T47D (cell line): ENCODE measurements around the gene FMO2.

ENCODE experiments used
- DNase-seq, 2 experiments: peaks; one replicate each; pipeline versions ENCODE4 v3.0.0 to v3.0.0-alpha.2; 2011 to 2012; ENCODE audit warnings: low read depth in 1 of 2, low spot score in 1 of 2
- JUND ChIP-seq: IDR thresholded peaks from 2 replicates; pipeline ENCODE4 v1.6.1; 2012; ENCODE audit warnings: low read depth
- in situ Hi-C: cut with HindIII; loops from 2 replicates; pipeline ENCODE4 v1.10.0; 2016; ENCODE audit warnings: low sequenced_read_pairs, low pct_unique_long_range_greater_than_20kb

Gene FMO2, protein sequence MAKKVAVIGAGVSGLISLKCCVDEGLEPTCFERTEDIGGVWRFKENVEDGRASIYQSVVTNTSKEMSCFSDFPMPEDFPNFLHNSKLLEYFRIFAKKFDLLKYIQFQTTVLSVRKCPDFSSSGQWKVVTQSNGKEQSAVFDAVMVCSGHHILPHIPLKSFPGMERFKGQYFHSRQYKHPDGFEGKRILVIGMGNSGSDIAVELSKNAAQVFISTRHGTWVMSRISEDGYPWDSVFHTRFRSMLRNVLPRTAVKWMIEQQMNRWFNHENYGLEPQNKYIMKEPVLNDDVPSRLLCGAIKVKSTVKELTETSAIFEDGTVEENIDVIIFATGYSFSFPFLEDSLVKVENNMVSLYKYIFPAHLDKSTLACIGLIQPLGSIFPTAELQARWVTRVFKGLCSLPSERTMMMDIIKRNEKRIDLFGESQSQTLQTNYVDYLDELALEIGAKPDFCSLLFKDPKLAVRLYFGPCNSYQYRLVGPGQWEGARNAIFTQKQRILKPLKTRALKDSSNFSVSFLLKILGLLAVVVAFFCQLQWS

DNA sequence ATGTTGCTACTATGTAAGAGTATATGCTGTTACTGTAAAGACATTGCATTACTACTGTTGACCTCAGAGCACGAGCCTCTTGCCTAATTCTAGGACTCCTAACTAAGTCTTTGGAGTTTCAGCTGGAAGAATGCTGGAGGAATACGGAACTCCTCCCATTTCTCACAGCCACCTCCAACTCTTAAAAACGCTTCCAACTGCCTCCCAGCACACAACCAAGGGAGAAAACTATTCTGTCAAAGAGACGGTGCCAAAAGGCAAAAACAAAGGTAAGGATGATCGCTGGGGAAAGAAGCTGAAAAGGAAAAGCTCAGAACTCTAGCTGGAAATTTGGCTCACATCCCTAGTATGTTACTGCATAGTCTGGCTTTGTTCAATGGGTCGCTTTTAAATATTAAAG is at the start of gene FMO2:
Gene FMO2, plus strand, starts transcription at position 210 of the 400 bp plus-strand sequence. CDS start 414 bp downstream, outside the sequence.
- DNase-seq = no peak
- in situ Hi-C loops = no loop called here
- no peak for TF ChIP-seq JUND

GRCh38 chr1:171137580-171137979 is 47.5 kb upstream of the FMO2 start:
- in situ Hi-C loops = no loop called here
- no peak for TF ChIP-seq JUND

GRCh38 chr1:171138980-171139379 is 46.1 kb upstream of the FMO2 start:
- DNase-seq = no peak
- no peak for TF ChIP-seq JUND
- in situ Hi-C loops = no loop called here

More at GRCh38 chr1:171137580-171137979, 47.5 kb upstream of the FMO2 start:
- no peak for DNase-seq

GRCh38 chr1:171139890-171140289 is 45.2 kb upstream of the FMO2 start:
- DNase-seq = no peak
- in situ Hi-C loops = no loop called here
- TF ChIP-seq JUND = no peak

GRCh38 chr1:171140401-171140800 is 44.7 kb upstream of the FMO2 start:
- in situ Hi-C loops = no loop called here
- no peak for DNase-seq
- TF ChIP-seq JUND = no peak

DNA sequence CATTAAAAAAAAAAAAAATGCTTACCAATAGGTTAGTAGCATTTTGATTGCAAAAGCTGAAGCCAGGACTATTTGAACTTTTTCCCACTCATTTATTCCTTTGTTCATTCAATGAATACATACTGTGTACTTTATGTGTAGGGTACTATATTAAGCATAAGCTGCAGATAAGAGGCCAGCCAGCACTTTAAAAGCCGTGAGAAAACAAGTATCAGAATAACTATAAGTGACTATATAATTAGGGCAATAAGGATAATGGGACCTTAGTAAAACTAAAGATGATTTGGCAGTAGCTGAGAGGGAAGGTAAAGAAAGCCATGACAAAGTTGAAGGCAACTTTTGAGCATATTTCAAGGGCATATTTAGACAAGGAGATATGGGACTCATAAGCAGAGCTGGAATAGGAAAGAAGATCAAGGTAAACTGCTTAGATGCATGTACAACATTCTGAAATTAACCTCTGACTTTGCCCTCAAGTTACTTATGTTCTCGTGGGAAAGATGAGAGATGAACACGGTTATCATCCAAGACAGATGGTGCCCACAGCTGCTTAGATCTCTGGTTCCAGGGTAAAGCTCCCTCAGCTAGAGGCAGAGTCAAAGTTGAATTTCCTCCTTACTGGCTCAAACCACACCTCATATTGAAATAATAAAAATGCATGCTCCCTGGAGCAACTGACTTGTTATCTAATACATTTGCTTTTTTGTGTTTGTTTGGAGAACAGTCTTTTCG is 44.0 kb upstream of the FMO2 start:
- DNase-seq = no peak
- no peak for TF ChIP-seq JUND
- in situ Hi-C loops = no loop called here

DNA sequence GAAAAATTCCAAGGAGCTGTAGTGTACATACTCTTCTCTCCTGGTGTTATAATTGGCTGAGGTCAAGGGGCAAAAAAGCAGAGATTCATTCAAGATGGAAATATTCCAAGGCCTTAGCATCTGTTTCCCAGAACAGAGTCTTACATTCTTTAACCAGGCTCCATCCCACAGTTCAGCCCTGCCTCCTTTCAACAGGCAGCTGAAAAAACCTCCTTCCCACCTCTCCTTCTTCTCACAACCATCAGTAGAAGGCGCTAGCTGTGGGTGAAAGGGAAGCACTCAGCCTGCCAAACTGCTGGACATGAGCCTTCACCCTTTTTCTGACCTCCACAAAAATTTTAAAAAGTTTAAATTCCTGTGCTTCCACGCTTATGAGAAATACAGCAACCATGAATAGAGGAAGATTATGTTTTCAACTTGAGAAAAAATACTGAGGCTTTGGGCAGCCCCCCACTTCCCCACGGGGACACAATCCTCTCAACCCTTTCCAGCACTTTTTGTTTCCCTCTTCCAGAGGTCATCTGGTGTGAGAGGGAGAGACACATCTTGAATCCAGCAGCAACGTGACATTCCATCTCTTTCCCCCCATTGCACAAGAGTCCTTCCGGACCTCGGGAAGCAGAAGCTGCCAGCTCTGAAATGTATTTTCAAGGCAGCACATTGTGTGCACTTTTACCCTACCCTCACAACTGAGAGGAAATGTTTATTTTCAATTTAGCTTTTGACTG is 43.2 kb upstream of the FMO2 start:
- DNase-seq = no peak
- in situ Hi-C loops = no loop called here
- TF ChIP-seq JUND = no peak

- in situ Hi-C loops = no loop called here
- peak in 1 of 2 experiments; percentile 54 for DNase-seq
- no peak for TF ChIP-seq JUND
Measured at GRCh38 chr1:171142416-171143385, 42.4 kb upstream of the FMO2 start.

DNA sequence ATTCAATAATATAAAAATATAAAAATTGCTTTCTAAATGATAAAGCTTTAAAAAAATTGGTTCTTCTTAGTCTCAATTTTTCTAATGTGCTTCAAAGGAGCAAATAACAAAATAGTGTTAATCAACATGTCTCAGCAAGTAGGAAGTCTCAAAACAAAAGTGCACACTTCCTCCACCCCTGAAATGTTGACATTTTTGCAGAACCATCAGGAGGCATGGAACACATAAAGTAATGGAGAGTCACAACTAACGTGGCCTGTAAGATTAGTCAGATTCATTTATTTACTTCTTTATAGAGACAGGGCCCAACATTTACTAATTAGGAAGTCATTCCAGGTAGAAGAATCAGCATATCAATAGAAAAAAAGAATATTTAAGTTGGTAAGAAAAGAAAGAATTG is 34.9 kb upstream of the FMO2 start:
- in situ Hi-C loops = no loop called here
- no peak for DNase-seq
- TF ChIP-seq JUND = no peak

DNA sequence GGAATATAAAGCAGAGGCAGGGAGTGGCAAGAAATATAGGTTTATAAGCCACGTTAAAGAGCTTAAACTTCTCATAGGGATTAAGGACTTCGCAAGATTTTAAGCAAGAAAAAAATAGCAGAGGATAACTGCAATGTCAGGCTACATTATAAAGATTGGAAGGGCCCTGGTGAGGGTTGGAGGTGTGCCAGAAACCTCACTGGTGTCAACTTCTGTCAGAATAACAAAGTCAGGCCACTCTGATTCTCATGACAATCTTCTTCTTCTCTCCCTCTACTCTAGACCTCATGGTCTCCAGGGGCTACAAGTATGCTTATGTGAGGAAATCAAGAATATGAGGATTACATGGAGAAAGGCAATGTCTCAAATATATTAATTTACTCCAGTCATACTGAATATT is 32.6 kb upstream of the FMO2 start:
- DNase-seq = no peak
- in situ Hi-C loops = no loop called here
- TF ChIP-seq JUND = no peak

GRCh38 chr1:171155484-171155883 is 29.6 kb upstream of the FMO2 start:
- no peak for TF ChIP-seq JUND
- no peak for DNase-seq
- in situ Hi-C loops = no loop called here

- DNase-seq = no peak
- TF ChIP-seq JUND = no peak
- in situ Hi-C loops = no loop called here
Measured at GRCh38 chr1:171158096-171158495, 27.0 kb upstream of the FMO2 start.
